GM21737 (cell line): ENCODE measurements around the gene PIGU.
A peak's percentile ranks its signal among the peaks of the same experiment; 100 is the strongest.
"Not testable (repeated sequence)": the region's sequence is repeated elsewhere in the genome, so short reads cannot be mapped to it uniquely, and the experiment has no call there.

Source experiments
- ATAC-seq: cut with Tn5 transposase; IDR thresholded peaks from one replicate; pipeline ENCODE4 v1.9.1; 2021; ENCODE audit warnings: mild to moderate bottlenecking, moderate library complexity; ENCODE audit not compliant: unreplicated experiment

Gene PIGU

GRCh38 chr20:34516247-34517113, 160.4 kb downstream of the PIGU start, which contains the start of gene DYNLRB1:
TSS of gene DYNLRB1 (plus strand) at chr20:34516422. CDS start at chr20:34516459, 37 bp downstream.
- peak; percentile 57 for ATAC-seq

GRCh38 chr20:34515484-34516246, 161.2 kb downstream of the PIGU start:
- ATAC-seq = peak; percentile 49

- ATAC-seq = no peak
Observed at GRCh38 chr20:34514897-34515483, 161.9 kb downstream of the PIGU start.

GRCh38 chr20:34514034-34514433, 162.9 kb downstream of the PIGU start:
- not testable (repeated sequence) for ATAC-seq

- ATAC-seq = no peak
Observed at GRCh38 chr20:34512955-34513419, 163.9 kb downstream of the PIGU start.

- ATAC-seq = no peak
Observed at GRCh38 chr20:34512266-34512954, 164.5 kb downstream of the PIGU start.

- no peak for ATAC-seq
Observed at GRCh38 chr20:34511891-34512265, 165.0 kb downstream of the PIGU start.

GRCh38 chr20:34510575-34510974, 166.3 kb downstream of the PIGU start:
- ATAC-seq = no peak
